ENCODE data around the gene C3orf49.

- TF ChIP-seq CTCF (IDR thresholded peaks at IDR 0.05 in 4 of 5, conservative IDR thresholded peaks at IDR 0.05 in 1 of 5) = no peak
- no peak for TF ChIP-seq POLR2A (IDR thresholded peaks at IDR 0.05)
Measured at GRCh38 chr3:63876260-63876659, 57.2 kb downstream of the C3orf49 start.

Measured in gastrocnemius medialis (tissue), 4 donors.